ENCODE measurements around the gene ADRA2B.
"Not testable (repeated sequence)": the region's sequence is repeated elsewhere in the genome, so short reads cannot be mapped to it uniquely, and the experiment has no call there.

Gene ADRA2B

DNA sequence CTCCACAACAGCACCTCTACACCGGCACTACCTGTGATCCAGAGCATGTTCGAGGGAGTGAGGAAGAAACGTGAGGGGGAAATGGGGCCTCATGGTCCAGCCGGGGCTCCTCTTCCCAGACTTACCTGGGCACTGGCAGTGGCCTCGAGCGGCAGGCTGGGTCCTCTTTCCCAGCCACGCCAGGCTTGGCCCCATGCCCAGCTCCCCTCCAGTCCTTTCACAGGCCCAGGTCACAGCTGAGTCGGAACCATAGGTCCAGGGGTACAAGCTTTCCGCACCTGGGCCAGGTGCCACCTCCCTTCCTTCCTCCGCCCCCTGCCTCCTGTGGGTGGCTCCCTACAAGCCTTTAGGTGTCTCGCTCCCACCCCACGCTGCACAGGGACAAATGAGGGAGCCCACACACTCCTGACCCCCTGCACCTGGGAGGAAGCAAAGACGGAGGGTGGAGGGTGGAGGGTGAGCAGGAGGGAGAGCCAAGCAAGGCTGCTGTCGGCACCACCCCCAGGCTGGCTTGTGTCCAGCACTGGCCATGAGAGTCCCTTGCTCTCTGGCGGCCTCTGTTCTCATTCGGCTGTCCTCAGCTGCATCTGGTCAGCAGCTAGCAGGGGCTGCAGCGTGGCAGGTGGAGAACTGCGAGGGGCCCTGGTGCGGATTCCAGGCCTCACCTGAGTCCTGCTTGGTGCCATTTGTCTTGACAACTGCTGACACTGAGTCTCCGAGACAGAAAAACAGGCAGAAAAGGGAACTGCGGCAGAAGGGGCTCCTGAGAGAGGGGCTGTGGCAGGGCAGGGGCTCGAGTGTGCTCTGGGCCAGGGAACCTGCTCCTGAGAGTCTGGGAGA lies 26.8 kb downstream of the ADRA2B start:
- no peak for DNase-seq (ENCODE audit: low spot score)

GRCh38 chr2:96088340-96089335 lies 27.7 kb downstream of the ADRA2B start:
- DNase-seq (ENCODE audit: low spot score): no peak

DNA sequence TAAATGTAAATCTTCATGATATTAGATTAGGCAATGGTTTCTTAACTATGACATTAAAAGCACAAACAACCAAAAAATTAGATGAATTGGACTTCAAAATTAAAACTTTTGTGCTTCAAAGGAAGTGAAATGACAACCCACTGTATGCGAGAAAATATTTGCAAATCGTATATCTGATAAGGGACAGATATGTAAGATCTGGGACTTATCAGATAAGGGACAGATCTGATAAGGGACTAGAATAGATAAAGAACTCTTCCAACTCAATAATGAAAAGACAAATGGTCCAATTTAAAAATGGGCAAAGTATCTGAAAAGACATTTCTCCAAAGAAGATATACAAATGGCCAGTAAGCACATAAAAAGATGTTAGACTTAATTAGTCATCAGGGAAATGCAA lies 29.2 kb downstream of the ADRA2B start:
- no peak for DNase-seq (ENCODE audit: low spot score)

DNA sequence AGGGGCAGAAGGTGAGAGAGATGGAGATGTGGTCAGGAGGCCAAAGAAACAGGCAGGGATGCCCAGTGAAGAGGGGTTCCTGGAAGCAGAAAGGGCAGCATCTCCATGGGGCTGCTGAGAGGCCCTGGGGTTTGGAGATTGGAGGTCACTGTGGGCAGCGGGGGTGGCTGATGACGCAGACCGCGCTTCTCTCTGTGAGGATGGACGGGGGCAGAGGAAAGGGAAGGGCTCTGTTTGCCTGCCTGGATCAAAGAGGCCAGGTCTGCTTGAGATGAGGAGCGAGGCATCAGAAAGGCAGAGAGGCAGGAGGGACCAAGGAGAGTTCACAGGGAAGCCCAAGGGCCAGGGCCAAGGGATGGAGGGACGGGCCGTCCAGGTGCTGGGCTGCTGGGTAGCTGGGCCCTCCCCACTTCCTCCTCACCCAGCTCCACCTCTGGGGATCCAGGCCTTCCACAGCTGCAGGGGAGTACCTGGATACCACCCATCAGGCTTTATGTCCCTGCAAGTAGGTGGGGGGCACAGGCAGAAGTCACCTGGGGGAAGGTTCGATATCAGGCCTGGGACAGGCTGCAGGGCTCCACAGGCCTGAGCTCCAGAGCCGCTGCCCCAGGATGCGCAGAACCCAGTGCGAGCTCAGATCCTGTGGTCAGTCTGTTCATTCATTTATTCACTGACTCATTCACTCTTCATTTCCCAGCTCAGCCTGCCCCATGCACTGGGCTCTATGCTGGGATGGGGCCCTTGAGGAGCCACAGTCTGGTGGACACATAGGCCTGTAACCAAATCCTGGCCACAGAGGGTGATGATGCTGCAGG lies 30.6 kb downstream of the ADRA2B start:
- DNase-seq (ENCODE audit: low spot score): no peak

DNA sequence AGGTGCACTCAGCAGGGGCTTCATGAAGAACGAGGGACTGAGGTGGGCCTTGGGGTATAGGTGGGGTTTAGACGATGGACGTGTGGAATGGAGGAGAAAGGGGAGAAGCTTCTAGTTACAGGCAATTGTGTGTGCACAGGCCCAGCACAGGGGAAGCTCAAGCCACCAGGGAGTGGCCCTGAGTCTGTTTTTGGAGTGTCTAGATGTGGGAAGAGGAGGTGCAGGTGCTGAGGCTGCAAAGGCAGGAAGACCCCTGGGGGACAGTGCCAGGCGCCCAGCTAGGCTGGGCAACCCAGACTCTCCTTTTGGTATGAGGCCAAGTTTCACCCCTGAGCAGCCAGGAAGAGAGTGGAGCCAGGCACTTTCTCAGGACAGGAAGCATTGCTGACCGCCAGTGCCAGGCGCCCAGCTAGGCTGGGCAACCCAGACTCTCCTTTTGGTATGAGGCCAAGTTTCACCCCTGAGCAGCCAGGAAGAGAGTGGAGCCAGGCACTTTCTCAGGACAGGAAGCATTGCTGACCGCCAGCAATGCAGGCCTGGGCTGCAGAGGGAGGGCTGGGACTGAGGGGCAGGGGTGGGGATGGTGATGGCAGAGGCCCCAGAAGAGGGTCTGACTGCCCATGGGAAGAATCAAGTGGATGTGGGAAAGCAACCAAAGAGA lies 31.4 kb downstream of the ADRA2B start:
- not testable (repeated sequence) for DNase-seq (ENCODE audit: low spot score)

DNA sequence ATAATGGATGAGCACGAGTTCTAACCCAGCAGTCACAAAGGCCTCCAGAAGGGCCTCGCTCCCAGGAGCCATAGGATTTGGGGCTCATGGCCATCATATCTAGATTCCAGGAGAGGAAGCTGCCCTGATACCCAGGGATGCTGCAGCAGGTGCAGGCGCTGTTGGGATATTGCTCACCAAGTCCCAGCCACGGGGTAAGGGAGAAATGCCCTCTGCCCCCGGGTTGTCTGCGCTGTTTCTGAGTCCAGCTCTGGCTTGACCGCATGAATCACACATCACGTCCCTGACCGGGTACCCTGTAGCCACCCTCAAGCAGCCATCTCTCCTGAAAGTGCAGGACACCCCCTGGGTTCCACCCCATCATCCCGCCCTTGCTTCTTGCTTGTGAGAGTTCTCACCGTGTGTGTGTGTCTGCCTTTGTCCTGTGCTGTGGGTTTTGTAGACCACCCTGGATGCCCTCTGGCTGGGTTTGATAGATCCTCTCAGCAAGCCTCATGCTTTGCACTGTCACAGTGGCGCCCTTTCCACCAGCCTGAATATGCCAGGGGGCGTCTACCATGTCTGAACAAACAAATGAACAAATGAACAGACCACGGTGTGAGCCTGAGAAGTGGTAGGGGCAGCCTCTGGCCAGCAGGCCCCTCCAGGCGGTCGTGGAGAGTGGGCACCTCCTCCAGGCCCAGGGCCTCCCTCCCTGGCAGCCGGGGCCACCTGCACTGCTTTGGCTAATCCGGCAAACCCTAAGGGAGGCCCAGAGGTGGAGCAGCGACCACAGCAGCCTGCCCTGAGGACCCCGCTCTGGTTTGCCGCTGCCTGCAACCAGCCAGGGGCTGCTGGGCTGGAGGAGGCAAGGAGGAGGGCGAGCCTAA lies 32.1 kb downstream of the ADRA2B start:
- no peak for DNase-seq (ENCODE audit: low spot score)

- DNase-seq (ENCODE audit: low spot score): no peak
Measured at GRCh38 chr2:96083064-96083939, 33.1 kb downstream of the ADRA2B start.

GRCh38 chr2:96082211-96083063 lies 33.9 kb downstream of the ADRA2B start:
- no peak for DNase-seq (ENCODE audit: low spot score)

DNA sequence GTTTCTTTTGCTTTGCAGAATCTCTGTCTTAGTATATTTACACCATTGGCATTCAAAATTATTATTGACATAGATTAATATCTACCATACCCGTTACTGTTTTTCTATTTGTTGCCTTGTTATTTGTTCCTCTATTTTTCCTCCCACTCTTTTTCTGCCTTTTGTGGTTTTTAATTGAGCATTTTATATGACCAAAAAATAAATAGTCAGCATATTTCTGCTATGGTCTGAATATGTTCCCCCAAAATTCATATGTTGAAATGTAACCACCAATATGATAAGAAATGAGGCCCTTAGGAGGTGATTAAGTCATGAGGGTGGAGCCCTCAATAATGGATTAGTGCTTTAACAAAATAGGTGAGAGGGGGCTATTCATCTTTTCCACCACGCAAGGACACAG lies 35.3 kb downstream of the ADRA2B start:
- no peak for DNase-seq (ENCODE audit: low spot score)

DNA sequence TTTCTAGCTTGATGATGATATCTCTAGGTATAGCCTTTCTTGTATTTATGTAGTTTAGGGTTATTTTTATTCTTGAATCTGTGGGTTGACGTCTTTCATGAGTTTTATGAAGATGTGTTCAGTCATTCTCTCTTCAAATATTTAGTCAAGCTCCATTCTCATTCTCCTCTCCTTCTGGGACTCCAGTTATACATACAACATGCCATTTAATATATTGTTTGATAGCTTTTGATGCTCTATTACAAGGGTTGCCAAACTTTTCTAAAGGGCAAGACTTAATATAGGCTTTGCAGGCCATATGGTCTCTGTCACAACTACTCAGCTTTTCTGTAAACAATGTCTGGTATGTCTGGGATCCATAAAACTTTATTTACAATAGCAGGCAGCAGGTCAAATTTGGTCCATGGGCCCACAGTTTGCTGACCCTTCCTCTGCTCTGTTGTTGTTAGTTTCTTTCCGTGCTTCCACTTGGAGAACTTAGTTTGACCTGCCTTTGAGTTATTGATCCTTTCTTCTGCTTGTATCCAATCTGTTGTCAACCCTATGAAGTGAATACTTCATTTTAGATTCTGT lies 41.1 kb downstream of the ADRA2B start:
- DNase-seq (ENCODE audit: low spot score): no peak

DNA sequence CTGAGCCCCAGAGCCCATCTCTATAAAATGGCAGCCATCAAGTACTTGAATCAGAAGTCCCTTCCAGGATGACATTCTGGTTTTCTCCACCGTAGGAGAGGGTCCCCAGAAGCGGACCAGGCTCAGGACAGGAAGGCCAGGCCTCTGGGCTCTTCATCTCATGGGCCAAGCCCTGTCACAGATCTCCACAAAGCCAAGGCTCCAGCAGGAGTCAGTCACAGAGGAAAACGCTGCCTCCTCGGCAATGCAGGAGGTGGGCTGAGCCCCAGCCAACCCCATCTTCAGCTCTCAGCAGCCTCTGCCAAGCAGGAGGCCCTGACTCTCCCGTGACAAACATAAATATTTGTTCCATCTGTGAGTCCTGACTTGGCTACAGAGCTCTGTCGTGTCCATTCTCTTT lies 42.2 kb downstream of the ADRA2B start:
- DNase-seq (ENCODE audit: low spot score): no peak

DNA sequence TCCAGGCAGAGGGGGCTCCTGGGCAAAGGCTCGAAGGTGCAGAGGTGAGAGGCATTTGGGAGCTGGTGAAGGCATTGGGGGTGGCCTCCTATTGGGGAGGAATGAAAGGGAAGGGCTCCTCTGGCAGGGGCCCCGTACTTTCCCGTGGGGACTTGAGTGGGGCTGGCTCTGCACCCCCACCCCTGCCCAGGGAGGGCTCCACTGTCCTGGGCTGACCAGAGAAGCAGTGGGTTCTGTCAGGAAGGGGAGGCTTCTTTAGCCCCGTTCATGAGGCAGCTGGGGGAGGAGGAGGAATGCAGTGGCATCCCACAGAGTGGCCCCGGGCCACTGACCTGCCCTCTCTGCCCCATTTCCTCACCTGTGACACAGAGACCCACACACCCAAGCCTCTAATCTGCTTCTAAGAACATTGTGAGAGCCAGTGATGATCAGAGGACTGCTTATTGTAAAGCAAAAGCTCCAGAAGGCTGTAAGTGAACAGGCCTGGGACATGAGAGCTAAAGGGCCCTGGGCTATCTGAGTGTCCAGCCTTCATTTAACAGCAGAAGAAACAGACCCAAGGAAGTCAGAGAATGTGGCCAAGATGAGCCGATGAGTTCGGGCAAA lies 43.1 kb downstream of the ADRA2B start:
- DNase-seq (ENCODE audit: low spot score): no peak

- no peak for DNase-seq (ENCODE audit: low spot score)
Measured at GRCh38 chr2:96072746-96073145, 43.6 kb downstream of the ADRA2B start.

DNA sequence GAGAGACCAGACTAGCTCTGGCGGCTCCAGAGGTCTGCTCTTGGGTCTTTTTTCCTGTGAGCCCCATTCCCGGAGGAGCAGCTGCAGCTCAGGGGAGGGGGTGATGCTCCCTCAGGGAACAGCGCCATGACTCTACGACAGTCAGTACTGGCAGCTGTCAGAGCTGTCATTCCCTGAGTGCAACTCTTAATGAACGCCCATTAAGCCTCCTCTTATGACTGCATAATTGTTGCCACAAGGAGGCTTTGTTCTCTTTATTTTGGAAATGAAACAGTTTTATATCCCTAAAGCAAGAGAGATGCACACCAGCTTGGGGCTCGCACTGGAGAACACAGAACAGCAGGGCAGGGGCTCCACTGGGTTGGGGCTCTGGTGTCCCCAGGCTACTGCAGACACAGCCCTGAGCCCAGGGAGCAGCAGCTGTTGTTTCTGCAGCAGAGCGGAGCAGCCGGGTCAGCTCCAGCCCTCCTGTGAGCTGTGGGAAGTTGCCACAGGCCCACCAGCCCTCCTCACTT lies 44.3 kb downstream of the ADRA2B start:
- DNase-seq (ENCODE audit: low spot score): not testable (repeated sequence)

GRCh38 chr2:96071087-96071976 lies 45.0 kb downstream of the ADRA2B start:
- DNase-seq (ENCODE audit: low spot score): not testable (repeated sequence)

- not testable (repeated sequence) for DNase-seq (ENCODE audit: low spot score)
Measured at GRCh38 chr2:96070351-96070750, 46.0 kb downstream of the ADRA2B start.
